ENCODE data around the gene ADAMTS17. TPM values are rescaled to one million over a fixed set of nuclear protein-coding genes. Genes with fewer than 3 reads are reported as not detected.

The ADAMTS17 gene
- polyA plus RNA-seq, 3 donors from 2014 or later, result 0.27 to 0.53 TPM; not detected in 1

DNA sequence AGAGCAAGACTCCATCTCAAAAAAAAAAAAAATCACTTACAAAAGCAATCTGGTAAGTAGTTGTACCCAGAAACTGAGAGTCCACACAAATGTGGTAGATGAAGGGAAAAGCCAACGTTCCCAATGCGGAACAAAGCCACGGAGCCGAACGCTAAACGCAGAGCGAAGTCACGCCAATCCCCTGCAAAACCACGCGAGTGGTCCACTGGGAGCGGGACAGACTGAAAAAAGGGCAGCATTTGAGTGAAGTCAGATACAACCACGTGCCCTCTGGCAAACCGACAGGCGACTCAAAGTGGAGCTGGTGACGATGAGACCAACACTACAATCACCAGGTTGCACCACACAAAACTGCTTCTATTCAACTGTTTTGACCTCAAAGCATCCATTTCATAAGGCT is 362.4 kb downstream of the ADAMTS17 start:
- H3K27me3 Mint-ChIP-seq (ENCODE audit: low read depth in 3 of 3), result peaks cover 0 to 8% (median 1%) of the 10 kb centered on the region in 3 donors
- DNase-seq, result no peak
- H3K4me1 Mint-ChIP-seq, result no peaks in the 10 kb centered on the region

DNA sequence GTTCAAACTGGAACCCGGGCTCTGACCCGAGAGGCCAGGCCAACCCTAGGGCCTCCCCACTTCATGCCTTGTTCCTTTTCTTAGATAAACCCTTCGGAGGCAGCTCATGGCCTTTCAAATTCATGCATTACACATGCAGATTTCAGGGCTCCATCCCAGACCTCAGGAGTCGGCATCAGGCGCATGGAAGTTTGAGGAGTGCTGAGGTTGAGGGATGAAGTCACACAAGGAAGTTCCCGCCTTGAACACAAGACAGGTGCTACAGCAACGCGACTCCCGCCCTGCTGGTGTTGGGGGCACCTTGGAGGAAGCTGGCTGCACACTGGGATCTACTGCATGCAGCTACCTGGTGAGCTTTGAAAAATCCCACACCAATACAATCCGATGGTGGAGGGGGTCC is 363.3 kb downstream of the ADAMTS17 start:
- Mint-ChIP-seq H3K27ac (no peak overlapping the region), H3K9me3 (no peaks in the 10 kb centered on the region), H3K36me3 (no peaks in the 10 kb centered on the region), H3K27me3 (ENCODE audit: low read depth in 3 of 3) (peaks cover 0 to 8% (median 1%) of the 10 kb centered on the region in 3 donors), H3K4me3 (no peak overlapping the region), H3K4me1 (no peaks in the 10 kb centered on the region)
- DNase-seq, result no peak

More for the DNA sequence above, 362.4 kb downstream of the ADAMTS17 start:
- no peaks in the 10 kb centered on the region for H3K36me3 Mint-ChIP-seq
- no peaks in the 10 kb centered on the region for H3K9me3 Mint-ChIP-seq
- H3K4me3 Mint-ChIP-seq, result no peak overlapping the region
- H3K27ac Mint-ChIP-seq, result no peak overlapping the region

DNA sequence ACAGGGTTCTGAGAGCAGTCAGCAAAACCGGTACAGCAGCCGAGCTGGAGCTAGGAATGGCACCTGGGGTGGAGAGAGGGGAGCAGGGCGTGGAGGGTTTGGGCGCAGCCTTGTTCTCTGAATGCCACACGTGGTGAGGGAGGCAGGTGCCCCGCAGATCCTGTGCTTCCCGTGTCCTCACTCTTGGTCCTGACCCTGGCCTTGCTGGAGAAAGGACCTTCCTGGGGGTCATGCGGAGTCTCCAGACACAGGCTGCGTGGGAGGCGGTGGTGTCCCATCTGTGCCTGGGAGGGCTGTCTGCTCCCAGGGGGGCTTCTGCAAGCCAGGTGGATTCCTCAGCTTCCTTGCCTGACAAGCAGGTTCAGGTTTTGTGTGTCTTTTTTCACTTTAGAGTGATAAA is 363.8 kb downstream of the ADAMTS17 start:
- peaks cover 0 to 4% (median 1%) of the 10 kb centered on the region in 3 donors for H3K27me3 Mint-ChIP-seq (ENCODE audit: low read depth in 3 of 3)
- H3K9me3 Mint-ChIP-seq, result no peaks in the 10 kb centered on the region
- H3K27ac Mint-ChIP-seq, result no peak overlapping the region
- no peaks in the 10 kb centered on the region for H3K36me3 Mint-ChIP-seq
- H3K4me1 Mint-ChIP-seq, result no peaks in the 10 kb centered on the region
- H3K4me3 Mint-ChIP-seq, result no peak overlapping the region
- no peak for DNase-seq

DNA sequence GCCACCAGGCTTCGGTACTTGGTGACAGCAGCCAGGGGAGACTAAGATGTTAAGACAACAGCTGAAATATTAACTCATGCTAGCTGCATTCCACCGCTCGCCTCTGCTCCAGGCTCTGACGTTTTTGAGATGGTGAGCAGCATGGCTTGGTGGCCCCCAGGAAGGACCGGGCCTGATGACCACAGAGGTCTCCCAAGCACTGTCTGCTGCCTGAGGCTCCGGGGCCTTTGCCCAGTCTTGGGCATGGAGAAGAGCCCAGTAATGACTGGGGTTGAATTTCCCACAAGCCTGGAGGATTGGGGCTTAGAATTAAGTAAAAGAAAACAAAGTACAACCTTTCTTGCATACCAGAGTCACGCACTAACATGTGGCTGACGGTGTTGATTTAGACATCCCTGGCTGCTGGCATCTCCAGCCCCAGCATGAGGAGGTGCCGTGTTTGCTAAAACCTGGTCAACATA is 364.9 kb downstream of the ADAMTS17 start:
- H3K4me3 Mint-ChIP-seq, result no peak overlapping the region
- no peaks in the 10 kb centered on the region for H3K9me3 Mint-ChIP-seq
- H3K4me1 Mint-ChIP-seq, result no peaks in the 10 kb centered on the region
- no peak for DNase-seq
- no peak overlapping the region for H3K27ac Mint-ChIP-seq
- H3K27me3 Mint-ChIP-seq (ENCODE audit: low read depth in 3 of 3), result peaks cover 0 to 2% (median 1%) of the 10 kb centered on the region in 3 donors
- H3K36me3 Mint-ChIP-seq, result no peaks in the 10 kb centered on the region

DNA sequence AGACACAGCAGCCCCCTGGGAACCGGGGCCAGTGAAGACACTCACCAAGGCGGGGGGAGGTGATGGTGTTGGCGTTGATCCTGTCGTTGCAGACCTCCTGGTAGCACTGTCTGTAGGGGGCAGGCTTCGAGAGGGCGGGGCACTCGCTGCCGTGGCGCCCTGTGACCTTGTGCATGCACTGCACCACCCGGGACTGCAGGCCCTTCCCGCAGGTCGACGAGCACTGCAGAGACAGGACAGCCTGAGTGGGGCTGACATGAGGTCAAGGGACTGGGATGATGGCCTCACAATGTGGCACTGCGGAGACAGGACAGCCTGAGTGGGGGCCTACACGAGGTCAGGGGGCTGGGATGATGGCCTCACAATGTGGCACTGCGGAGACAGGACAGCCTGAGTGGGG is 365.8 kb downstream of the ADAMTS17 start:
- H3K4me3 Mint-ChIP-seq, result no peak overlapping the region
- no peaks in the 10 kb centered on the region for H3K4me1 Mint-ChIP-seq
- H3K27me3 Mint-ChIP-seq (ENCODE audit: low read depth in 3 of 3), result peaks cover 0 to 2% (median 1%) of the 10 kb centered on the region in 3 donors
- no peak for DNase-seq
- no peak overlapping the region for H3K27ac Mint-ChIP-seq
- H3K36me3 Mint-ChIP-seq, result no peaks in the 10 kb centered on the region
- no peaks in the 10 kb centered on the region for H3K9me3 Mint-ChIP-seq

DNA sequence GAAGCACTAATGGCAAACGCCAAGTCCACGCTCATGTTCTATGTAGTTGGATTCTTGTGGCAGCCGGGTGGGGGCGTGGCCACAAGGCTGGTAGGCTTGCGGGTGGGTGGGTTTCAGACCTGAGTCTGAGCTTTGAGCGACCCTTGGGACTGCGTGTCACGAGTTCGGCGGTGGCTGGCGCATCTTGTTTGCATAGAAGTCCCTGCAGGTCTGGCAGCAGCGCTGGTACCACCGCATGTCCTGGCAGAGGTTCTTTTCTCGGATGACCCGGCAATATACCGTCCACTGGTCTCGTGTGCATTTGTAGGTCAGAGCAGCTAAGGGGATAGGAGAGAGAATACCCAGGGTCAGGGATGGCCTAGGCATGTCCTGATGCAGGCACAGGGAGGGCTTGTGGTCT is 367.5 kb downstream of the ADAMTS17 start:
- Mint-ChIP-seq H3K9me3 (no peaks in the 10 kb centered on the region), H3K27me3 (ENCODE audit: low read depth in 3 of 3) (peaks cover 0 to 2% (median under 1%) of the 10 kb centered on the region in 3 donors), H3K36me3 (no peaks in the 10 kb centered on the region), H3K4me3 (no peak overlapping the region), H3K27ac (no peak overlapping the region), H3K4me1 (no peaks in the 10 kb centered on the region)
- DNase-seq, result no peak

DNA sequence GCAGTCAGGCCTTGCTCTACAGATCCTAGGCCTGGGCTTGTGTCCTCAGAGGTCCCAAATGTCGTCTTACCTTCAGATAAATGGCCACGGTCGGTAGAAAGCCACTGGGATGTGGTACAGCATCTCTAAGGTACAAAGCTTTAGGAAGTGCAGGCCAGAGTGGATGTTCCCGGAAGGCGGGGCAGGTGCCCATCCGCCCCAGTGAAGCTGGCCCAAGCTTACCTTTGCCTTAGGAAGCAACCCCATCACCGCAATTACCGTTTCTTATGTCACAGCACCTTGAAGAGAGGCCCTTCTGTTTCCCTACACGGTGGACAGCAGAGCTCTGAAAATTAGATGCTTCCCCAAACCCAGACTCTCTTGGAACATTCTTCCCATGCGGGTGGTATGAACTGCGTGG is 368.4 kb downstream of the ADAMTS17 start:
- no peak overlapping the region for H3K27ac Mint-ChIP-seq
- peaks cover 0 to 2% (median 0%) of the 10 kb centered on the region in 3 donors for H3K27me3 Mint-ChIP-seq (ENCODE audit: low read depth in 3 of 3)
- no peaks in the 10 kb centered on the region for H3K9me3 Mint-ChIP-seq
- H3K4me1 Mint-ChIP-seq, result no peaks in the 10 kb centered on the region
- no peak for DNase-seq
- no peaks in the 10 kb centered on the region for H3K36me3 Mint-ChIP-seq
- no peak overlapping the region for H3K4me3 Mint-ChIP-seq

DNA sequence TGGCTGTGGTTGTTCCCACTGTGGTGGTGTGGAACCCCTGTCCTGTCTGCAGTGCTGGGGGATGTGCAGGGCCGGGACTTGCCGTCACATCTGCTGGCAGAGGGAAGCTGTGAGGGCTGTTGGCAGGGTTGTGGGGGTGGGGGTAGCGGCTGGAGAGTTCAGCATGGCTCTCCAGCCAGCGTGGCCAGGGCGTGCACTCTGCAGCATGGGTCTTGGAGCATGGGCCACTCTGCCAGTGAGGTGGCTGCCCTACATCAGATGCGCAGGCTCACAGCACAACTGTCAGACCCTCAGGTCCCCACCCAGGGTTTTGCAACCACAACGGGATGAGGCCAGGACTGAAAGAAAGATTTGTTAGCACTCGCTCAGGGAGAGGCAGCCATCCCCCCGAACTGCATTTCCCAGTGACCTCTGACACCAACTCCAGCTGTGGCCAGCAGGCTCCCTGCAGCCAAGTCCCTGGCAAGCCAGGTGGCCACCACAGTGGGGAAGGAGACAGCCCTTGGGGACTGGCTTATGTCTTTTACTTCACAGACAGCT is 370.8 kb downstream of the ADAMTS17 start:
- no peak overlapping the region for H3K4me3 Mint-ChIP-seq
- DNase-seq, result no peak
- H3K9me3 Mint-ChIP-seq, result peaks cover 0 to under 1% (median 0%) of the 10 kb centered on the region in 6 donors
- H3K27ac Mint-ChIP-seq, result no peak overlapping the region
- no peaks in the 10 kb centered on the region for H3K4me1 Mint-ChIP-seq
- H3K36me3 Mint-ChIP-seq, result no peaks in the 10 kb centered on the region
- no peaks in the 10 kb centered on the region for H3K27me3 Mint-ChIP-seq (ENCODE audit: low read depth in 3 of 3)

DNA sequence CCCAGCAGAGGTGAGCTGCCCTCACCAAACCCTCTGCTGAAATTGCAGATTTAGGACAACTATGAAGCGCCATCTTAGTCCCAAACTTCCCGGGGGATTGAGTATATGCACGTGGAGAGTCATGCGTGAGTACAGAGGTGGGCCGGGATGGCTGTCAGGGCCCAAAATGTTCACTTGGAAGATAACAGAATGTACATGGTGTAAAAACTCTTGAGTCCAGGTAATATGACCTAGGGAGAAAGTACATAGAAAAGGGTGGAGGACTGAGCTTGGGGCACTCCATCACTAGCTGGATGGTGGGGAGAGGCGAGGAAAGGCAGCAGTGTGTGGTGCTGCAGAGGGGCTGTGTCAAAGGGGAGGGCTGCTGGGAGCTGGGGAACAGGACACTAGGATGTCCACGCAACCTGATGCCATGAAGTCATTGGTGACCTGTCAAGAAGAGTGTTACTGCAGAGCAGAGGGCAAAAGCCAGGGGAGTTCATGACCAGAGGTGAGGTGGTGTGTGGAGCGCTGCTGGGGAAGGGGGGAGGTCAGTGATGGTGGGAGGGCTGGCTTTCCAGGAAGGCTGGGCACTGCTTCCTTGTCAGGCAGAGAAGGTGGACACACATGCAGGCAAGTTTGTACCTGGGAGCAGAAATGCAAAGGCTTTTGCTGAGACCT is 372.4 kb downstream of the ADAMTS17 start:
- H3K27ac Mint-ChIP-seq, result no peak overlapping the region
- H3K27me3 Mint-ChIP-seq (ENCODE audit: low read depth in 3 of 3), result no peaks in the 10 kb centered on the region
- peaks cover 0 to 3% (median 0%) of the 10 kb centered on the region in 6 donors for H3K9me3 Mint-ChIP-seq
- H3K4me3 Mint-ChIP-seq, result no peak overlapping the region
- H3K36me3 Mint-ChIP-seq, result no peaks in the 10 kb centered on the region
- no peaks in the 10 kb centered on the region for H3K4me1 Mint-ChIP-seq
- no peak for DNase-seq

DNA sequence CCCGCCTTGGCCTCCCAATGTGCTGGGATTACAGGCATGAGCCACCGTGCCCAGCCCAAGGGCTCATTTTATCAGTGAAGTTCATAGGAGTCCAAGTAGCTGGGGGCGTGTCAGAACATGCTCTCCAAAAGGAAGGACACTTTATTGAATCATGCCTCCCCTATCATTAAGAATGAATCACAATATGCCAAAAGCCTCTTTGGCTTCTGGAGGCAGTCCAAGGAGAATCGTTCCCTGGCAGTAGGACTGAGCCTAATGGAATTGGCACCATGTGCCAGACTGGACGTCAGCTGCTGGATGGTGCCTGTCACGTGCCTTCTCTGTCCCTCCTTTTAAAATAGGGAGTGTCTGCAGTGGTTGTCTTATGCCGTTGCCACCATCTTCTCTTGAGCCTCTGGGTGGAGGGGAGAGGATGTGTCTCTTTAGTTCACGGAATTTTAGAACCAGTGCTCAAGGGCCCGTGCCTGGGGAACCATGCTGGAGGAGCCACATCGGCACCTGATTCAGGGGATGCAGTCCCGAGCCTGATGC is 373.9 kb downstream of the ADAMTS17 start:
- DNase-seq, result no peak
- Mint-ChIP-seq H3K36me3 (no peaks in the 10 kb centered on the region), H3K27me3 (ENCODE audit: low read depth in 3 of 3) (no peaks in the 10 kb centered on the region), H3K4me1 (no peaks in the 10 kb centered on the region), H3K4me3 (no peak overlapping the region), H3K27ac (no peak overlapping the region), H3K9me3 (peaks cover 0 to 3% (median 0%) of the 10 kb centered on the region in 6 donors)

DNA sequence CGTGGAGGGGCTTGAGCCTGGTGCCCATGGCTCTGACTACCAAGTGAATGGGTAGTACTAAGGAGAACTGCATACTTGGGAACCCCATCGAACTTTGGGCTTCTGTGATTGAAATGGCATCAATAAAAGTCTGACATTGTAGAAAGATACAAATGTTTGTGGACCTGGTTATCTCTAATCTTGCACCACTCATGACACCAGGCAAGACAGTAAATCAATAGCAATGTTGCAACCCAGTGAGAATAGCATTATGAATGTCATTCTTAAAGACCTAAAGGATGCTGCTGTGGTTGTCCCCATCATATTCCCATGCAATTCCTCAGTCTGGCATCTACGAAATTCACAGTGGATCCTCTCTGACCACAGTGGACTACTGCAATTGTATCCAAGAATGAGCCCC is 375.0 kb downstream of the ADAMTS17 start:
- Mint-ChIP-seq H3K9me3 (peaks cover 0 to 3% (median 0%) of the 10 kb centered on the region in 6 donors), H3K4me1 (no peaks in the 10 kb centered on the region), H3K4me3 (no peak overlapping the region), H3K36me3 (no peaks in the 10 kb centered on the region), H3K27me3 (ENCODE audit: low read depth in 3 of 3) (no peaks in the 10 kb centered on the region), H3K27ac (no peak overlapping the region)
- no peak for DNase-seq

DNA sequence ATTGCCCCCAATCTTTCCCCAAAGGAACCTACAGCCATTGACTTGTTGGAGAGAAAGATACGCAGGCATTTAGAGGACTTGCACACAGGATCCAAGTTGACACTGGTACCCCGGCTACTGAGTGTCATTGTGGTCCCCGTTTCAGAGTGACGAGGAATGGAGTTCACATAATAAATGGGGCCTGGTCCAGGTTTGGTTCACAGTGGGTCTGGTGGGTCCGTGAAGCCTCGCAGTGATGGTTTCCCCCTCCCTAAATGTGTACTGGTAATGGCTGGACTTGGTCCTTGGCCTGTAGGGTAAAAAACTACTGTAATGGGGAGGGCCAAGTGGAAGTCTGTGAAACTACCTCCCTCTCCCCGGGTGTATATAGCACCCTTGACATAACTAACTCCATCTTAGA is 376.4 kb downstream of the ADAMTS17 start:
- no peaks in the 10 kb centered on the region for H3K36me3 Mint-ChIP-seq
- no peak for DNase-seq
- peaks cover 0 to 3% (median 0%) of the 10 kb centered on the region in 6 donors for H3K9me3 Mint-ChIP-seq
- H3K27ac Mint-ChIP-seq, result no peak overlapping the region
- H3K4me3 Mint-ChIP-seq, result no peak overlapping the region
- H3K4me1 Mint-ChIP-seq, result no peaks in the 10 kb centered on the region
- peaks cover 0 to 1% (median 0%) of the 10 kb centered on the region in 3 donors for H3K27me3 Mint-ChIP-seq (ENCODE audit: low read depth in 3 of 3)

DNA sequence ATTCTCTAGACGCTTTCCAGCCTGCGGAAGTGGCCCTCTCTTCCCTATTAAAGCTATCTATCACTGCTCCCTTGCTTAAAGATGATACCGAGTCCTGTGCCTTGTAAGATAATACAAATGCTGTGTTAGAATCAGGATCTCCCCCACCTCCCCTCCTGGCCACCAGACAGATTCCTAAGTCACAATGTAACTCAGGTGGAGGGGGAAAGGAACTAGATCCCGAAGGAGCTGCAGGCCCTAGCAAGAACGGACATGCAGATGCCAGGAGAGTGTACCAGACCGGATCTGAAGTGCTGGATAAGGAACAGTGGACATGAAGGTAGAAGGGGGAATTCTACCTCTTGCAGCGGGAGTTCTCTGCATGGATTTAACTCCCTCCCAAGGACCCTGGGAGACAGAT is 377.8 kb downstream of the ADAMTS17 start:
- H3K4me1 Mint-ChIP-seq, result no peaks in the 10 kb centered on the region
- no peak for DNase-seq
- no peak overlapping the region for H3K4me3 Mint-ChIP-seq
- H3K36me3 Mint-ChIP-seq, result no peaks in the 10 kb centered on the region
- no peak overlapping the region for H3K27ac Mint-ChIP-seq
- H3K9me3 Mint-ChIP-seq, result peaks cover 0 to 3% (median 0%) of the 10 kb centered on the region in 6 donors
- H3K27me3 Mint-ChIP-seq (ENCODE audit: low read depth in 3 of 3), result peaks cover 0 to 3% (median 0%) of the 10 kb centered on the region in 3 donors

DNA sequence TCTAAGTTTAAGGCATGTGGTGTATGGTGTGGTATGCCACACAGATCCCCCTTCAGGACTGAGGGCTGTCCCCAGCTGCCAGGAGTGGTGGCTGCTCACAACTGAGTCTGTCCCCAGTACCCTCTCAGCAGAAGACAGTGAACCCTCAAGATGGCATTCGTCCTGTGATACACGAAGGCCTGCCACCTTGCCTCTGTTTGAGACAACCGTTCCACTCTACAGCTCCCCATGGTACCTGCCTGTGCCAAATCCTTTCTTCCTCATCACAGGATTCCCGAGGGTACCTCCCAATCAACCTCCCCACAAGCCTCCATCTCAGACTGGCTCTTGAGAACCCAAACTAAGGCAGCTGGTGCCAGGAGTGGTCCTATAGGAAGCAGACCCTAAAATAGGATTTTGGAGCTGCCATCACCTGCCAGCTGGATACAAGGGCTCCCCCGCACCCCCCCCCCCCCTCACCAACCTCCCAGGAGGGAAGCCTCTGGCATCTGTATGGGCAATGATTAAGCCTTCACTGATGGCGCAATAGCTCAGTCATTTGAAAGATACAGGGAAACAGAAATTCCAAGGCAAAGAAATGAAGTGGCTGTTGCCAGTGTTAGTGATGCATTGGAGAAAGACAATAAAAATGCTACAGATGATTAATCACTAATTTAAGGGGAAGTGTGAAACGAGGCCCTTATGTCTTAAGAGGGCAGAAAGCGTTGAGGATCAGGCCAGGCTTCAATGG is 378.5 kb downstream of the ADAMTS17 start:
- Mint-ChIP-seq H3K4me3 (no peak overlapping the region), H3K27ac (no peak overlapping the region), H3K9me3 (peaks cover 0 to 3% (median 0%) of the 10 kb centered on the region in 6 donors), H3K4me1 (no peaks in the 10 kb centered on the region), H3K27me3 (ENCODE audit: low read depth in 3 of 3) (peaks cover 0 to 4% (median 2%) of the 10 kb centered on the region in 3 donors), H3K36me3 (no peaks in the 10 kb centered on the region)
- no peak for DNase-seq

Measured in immature natural killer cell (primary cell).